Heart left ventricle (tissue), 13 donors: ENCODE data around the gene P4HTM.

Source experiments
- POLR2A ChIP-seq, 2 donors: fragments of 450-650 bp; IDR thresholded peaks; one replicate each; pipeline ENCODE4 v1.6.1; 2017; ENCODE audit warnings: antibody characterized with exemption in 2 of 2, mild to moderate bottlenecking in 2 of 2, moderate library complexity in 2 of 2
- TF ChIP-seq, protein P1 (sequence below), 12 donors: fragments of 200-600 bp; sonication (generic) in 4 of 12; IDR thresholded peaks; one replicate each; pipeline versions ENCODE4 v1.5.0 to v1.8.0; 2018 to 2022; ENCODE audit warnings: antibody characterized with exemption in 12 of 12, mild to moderate bottlenecking in 5 of 12
- donor health status: ischemic (EF 13 %, LVEDD 7.1; RV severe dilation, severe dysfunction).
- donor health status: DM: no; HTN: yes; CAD: no.
- donor health status: DM: no; HTN: no; CAD: no.
- donor health status: ischemic (EF 25% LVEDD 6.9; RV normal size, moderate dysfunction).
- donor health status: ischemic (EF 25% LVEDD 5.7; RV mildly dilated, moderate dysfunction).
- donor health status: ischemic (EF 35%, LVEDD 5.7; RV mildly dilated, moderate dysfunction).
- donor health status: nonischemic (EF 11% LVEDD 7.7; RV severe dilation, severe dysfunction).
- donor health status: DM: yes; HTN: yes; CAD: no.
- donor health status: PGD.
- donor health status: ischemic (EF 29% LVEDD 5.4; RV normal size, mild dysfunction).
- donor health status: nonischemic (EF 23%, LVEDD 6.1; RV moderate dilation, normal function).

DNA sequence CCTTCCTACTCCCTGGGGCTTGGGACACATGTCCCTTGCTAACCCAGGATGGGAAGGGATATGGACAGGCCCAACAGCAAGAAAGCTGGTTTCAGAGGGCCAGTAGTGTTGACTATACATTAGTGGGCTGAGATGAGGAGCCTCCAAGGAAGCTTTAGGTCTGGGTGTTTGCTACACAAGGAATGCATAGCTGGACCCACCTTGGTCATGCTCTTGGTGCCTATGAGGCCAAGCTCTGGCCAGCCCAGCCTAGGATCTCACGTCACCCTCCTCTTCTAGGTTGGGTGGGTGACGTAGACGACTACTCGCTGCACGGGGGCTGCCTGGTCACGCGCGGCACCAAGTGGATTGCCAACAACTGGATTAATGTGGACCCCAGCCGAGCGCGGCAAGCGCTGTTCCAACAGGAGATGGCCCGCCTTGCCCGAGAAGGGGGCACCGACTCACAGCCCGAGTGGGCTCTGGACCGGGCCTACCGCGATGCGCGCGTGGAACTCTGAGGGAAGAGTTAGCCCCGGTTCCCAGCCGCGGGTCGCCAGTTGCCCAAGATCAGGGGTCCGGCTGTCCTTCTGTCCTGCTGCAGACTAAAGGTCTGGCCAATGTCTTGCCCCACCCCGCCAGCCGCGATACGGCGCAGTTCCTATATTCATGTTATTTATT is 16.5 kb downstream of the P4HTM start:
- TF ChIP-seq, protein P1, sequence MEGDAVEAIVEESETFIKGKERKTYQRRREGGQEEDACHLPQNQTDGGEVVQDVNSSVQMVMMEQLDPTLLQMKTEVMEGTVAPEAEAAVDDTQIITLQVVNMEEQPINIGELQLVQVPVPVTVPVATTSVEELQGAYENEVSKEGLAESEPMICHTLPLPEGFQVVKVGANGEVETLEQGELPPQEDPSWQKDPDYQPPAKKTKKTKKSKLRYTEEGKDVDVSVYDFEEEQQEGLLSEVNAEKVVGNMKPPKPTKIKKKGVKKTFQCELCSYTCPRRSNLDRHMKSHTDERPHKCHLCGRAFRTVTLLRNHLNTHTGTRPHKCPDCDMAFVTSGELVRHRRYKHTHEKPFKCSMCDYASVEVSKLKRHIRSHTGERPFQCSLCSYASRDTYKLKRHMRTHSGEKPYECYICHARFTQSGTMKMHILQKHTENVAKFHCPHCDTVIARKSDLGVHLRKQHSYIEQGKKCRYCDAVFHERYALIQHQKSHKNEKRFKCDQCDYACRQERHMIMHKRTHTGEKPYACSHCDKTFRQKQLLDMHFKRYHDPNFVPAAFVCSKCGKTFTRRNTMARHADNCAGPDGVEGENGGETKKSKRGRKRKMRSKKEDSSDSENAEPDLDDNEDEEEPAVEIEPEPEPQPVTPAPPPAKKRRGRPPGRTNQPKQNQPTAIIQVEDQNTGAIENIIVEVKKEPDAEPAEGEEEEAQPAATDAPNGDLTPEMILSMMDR (IDR thresholded peaks at IDR 0.05): no peak
- TF ChIP-seq POLR2A (IDR thresholded peaks at IDR 0.05): no peak
